Measurements from ENCODE around the gene C2CD5.
"Not testable (repeated sequence)": the region's sequence is repeated elsewhere in the genome, so short reads cannot be mapped to it uniquely, and the experiment has no call there.

C2CD5 gene

GRCh38 chr12:22544038-22544979 lies at the start of gene C2CD5:
Gene C2CD5 (minus strand): TSS chr12:22544542. CDS start chr12:22544150, 392 bp downstream.
- DNase-seq (ENCODE audit: low read depth), result peak; percentile 87

GRCh38 chr12:22593864-22594263 lies 49.5 kb upstream of the C2CD5 start:
- no peak for DNase-seq (ENCODE audit: low read depth)

GRCh38 chr12:22588817-22589216 lies 44.5 kb upstream of the C2CD5 start:
- no peak for DNase-seq (ENCODE audit: low read depth)

GRCh38 chr12:22578328-22578727 lies 34.0 kb upstream of the C2CD5 start:
- DNase-seq (ENCODE audit: low read depth), result no peak

GRCh38 chr12:22577667-22578066 lies 33.3 kb upstream of the C2CD5 start:
- no peak for DNase-seq (ENCODE audit: low read depth)

GRCh38 chr12:22576473-22576872 lies 32.1 kb upstream of the C2CD5 start:
- DNase-seq (ENCODE audit: low read depth), result no peak

- DNase-seq (ENCODE audit: low read depth), result no peak
These were observed 31.7 kb upstream of the C2CD5 start for GRCh38 chr12:22576065-22576464.

- DNase-seq (ENCODE audit: low read depth), result no peak
These were observed 30.6 kb upstream of the C2CD5 start for GRCh38 chr12:22574921-22575320.

GRCh38 chr12:22573181-22573580 lies 28.8 kb upstream of the C2CD5 start:
- DNase-seq (ENCODE audit: low read depth), result no peak

- DNase-seq (ENCODE audit: low read depth), result no peak
These were observed 24.9 kb upstream of the C2CD5 start for GRCh38 chr12:22569253-22569652.

GRCh38 chr12:22562036-22563028 lies 18.0 kb upstream of the C2CD5 start:
- DNase-seq (ENCODE audit: low read depth), result no peak

GRCh38 chr12:22554750-22555149 lies 10.4 kb upstream of the C2CD5 start:
- DNase-seq (ENCODE audit: low read depth), result not testable (repeated sequence)

GRCh38 chr12:22551624-22552023 lies 7.3 kb upstream of the C2CD5 start:
- DNase-seq (ENCODE audit: low read depth), result no peak

GRCh38 chr12:22545255-22545654 lies 913 bp upstream of the C2CD5 start:
- no peak for DNase-seq (ENCODE audit: low read depth)

- no peak for DNase-seq (ENCODE audit: low read depth)
These were observed 900 bp downstream of the C2CD5 start for GRCh38 chr12:22543246-22544037.

- no peak for DNase-seq (ENCODE audit: low read depth)
These were observed 2.7 kb downstream of the C2CD5 start for GRCh38 chr12:22541496-22542155.

GRCh38 chr12:22539055-22539454 lies 5.3 kb downstream of the C2CD5 start:
- DNase-seq (ENCODE audit: low read depth), result no peak

GRCh38 chr12:22538311-22538710 lies 6.0 kb downstream of the C2CD5 start:
- DNase-seq (ENCODE audit: low read depth), result no peak

GRCh38 chr12:22536971-22537544 lies 7.3 kb downstream of the C2CD5 start:
- DNase-seq (ENCODE audit: low read depth), result no peak

GRCh38 chr12:22536346-22536945 lies 7.9 kb downstream of the C2CD5 start:
- DNase-seq (ENCODE audit: low read depth), result no peak

All from GM04503 (cell line).